H1 (cell line): ENCODE measurements around the gene ABTB1. TPM values are rescaled to one million over a fixed set of nuclear protein-coding genes. Genes with fewer than 3 reads are reported as not detected.

Experiments
- CTCF ChIA-PET: fragments of 300-600 bp; sonication (Branson Sonifier 250); formaldehyde crosslinking; loops from one replicate; lab custom pipeline; 2021; ENCODE audit not compliant: partially characterized antibody; lab: Charles Lee
- POLR2A ChIA-PET: fragments of 300-600 bp; sonication (Branson Sonifier 250); formaldehyde crosslinking; loops from one replicate; lab custom pipeline; 2021; ENCODE audit warnings: inconsistent platforms; ENCODE audit not compliant: partially characterized antibody; lab: Charles Lee
- DNase-seq, 2 experiments: peaks; one replicate each; pipeline versions ENCODE4 v3.0.0 to v3.0.0-alpha.2; 2010 to 2022; ENCODE audit warnings: low spot score in 2 of 2, low read depth in 1 of 2, mixed read lengths in 1 of 2
- FAIRE-seq: peaks from 2 replicates; lab custom pipeline; 2011; peaks lifted over from hg19 to GRCh38; lab: Jason Lieb, UNC
- H2AFZ ChIP-seq: 2 replicates; pipeline ENCODE4 v1.8.1; 2012; ENCODE audit warnings: low read length, inconsistent platforms
- H2AK5ac ChIP-seq: 2 replicates; pipeline ENCODE4 v1.6.1; 2013; ENCODE audit warnings: low read depth, low read length
- H2BK120ac ChIP-seq: replicated peaks from 2 replicates; pipeline ENCODE3; 2013; ENCODE audit warnings: low read depth, low read length, inconsistent platforms
- H2BK12ac ChIP-seq: 2 replicates; pipeline ENCODE4 v1.6.1; 2013; ENCODE audit warnings: low read depth, low read length
- H2BK15ac ChIP-seq: 2 replicates; pipeline ENCODE4 v1.6.1; 2013; ENCODE audit warnings: low read length
- H2BK20ac ChIP-seq: 2 replicates; pipeline ENCODE4 v1.6.1; 2013; ENCODE audit warnings: low read length
- H2BK5ac ChIP-seq: 2 replicates; pipeline ENCODE4 v1.6.1; 2013; ENCODE audit warnings: low read depth, low read length
- H3K14ac ChIP-seq: 2 replicates; pipeline ENCODE4 v1.6.1; 2013; ENCODE audit warnings: inconsistent platforms; ENCODE audit not compliant: insufficient read length
- H3K18ac ChIP-seq: 2 replicates; pipeline ENCODE4 v1.6.1; 2013; ENCODE audit warnings: low read length; ENCODE audit errors: extremely low read depth
- H3K23ac ChIP-seq: 2 replicates; pipeline ENCODE4 v1.6.1; 2013; ENCODE audit warnings: inconsistent platforms; ENCODE audit not compliant: insufficient read length
- H3K23me2 ChIP-seq: 2 replicates; pipeline ENCODE4 v1.6.1; 2013; ENCODE audit warnings: low read depth, low read length
- H3K27ac ChIP-seq: 2 replicates; pipeline ENCODE4 v1.6.1; 2011; ENCODE audit warnings: low read depth, low read length, inconsistent platforms
- H3K27me3 ChIP-seq, 4 experiments: replicated peaks in 1 of 4; 1 replicate in 1 of 4; 2 replicates in 3 of 4; pipeline versions ENCODE4 v1.6.1 to v1.8.1; 2011 to 2013; ENCODE audit warnings: low read length in 3 of 4, mild to moderate bottlenecking in 3 of 4, inconsistent platforms in 2 of 4, mixed read lengths in 2 of 4, moderate library complexity in 1 of 4; ENCODE audit not compliant: control insufficient read depth in 3 of 4, insufficient read depth in 3 of 4; ENCODE audit errors: extremely low read depth in 1 of 4
- H3K36me3 ChIP-seq, 4 experiments: 2 replicates each; pipeline versions ENCODE4 v1.6.1 to v1.8.1; 2011 to 2013; ENCODE audit warnings: mild to moderate bottlenecking in 4 of 4, low read length in 3 of 4, moderate library complexity in 2 of 4, control low read depth in 1 of 4, inconsistent platforms in 1 of 4; ENCODE audit not compliant: insufficient read depth in 4 of 4, control insufficient read depth in 2 of 4
- H3K4ac ChIP-seq: replicated peaks from 2 replicates; pipeline ENCODE3; 2013; ENCODE audit warnings: low read length, low read depth, mixed read lengths, inconsistent platforms; ENCODE audit not compliant: insufficient read length
- H3K4me1 ChIP-seq, 4 experiments: replicated peaks in 1 of 4; 1 replicate in 1 of 4; 2 replicates in 3 of 4; pipeline versions ENCODE4 v1.6.1 to v1.8.1; 2011 to 2013; ENCODE audit warnings: low read length in 3 of 4, inconsistent platforms in 2 of 4, mixed read lengths in 1 of 4; ENCODE audit not compliant: insufficient read depth in 4 of 4, control insufficient read depth in 3 of 4
- H3K4me2 ChIP-seq, 2 experiments: 2 replicates each; pipeline versions ENCODE4 v1.6.1 to v1.8.1; 2011 to 2013; ENCODE audit warnings: low read depth in 2 of 2, low read length in 2 of 2, control low read depth in 1 of 2, inconsistent platforms in 1 of 2, mild to moderate bottlenecking in 1 of 2; ENCODE audit not compliant: insufficient read depth in 1 of 2
- H3K4me3 ChIP-seq, 4 experiments: fragments of 200-600, 300-600 bp in 1 of 4; sonication (generic), shearing (Covaris generic), sonication (Bioruptor Twin) in 1 of 4; 2 replicates each; pipeline versions ENCODE4 v1.5.1 to v1.8.1; 2011 to 2016; ENCODE audit warnings: low read length in 4 of 4, low read depth in 3 of 4, control low read depth in 2 of 4, inconsistent platforms in 2 of 4, mild to moderate bottlenecking in 2 of 4, mixed read lengths in 1 of 4, moderate library complexity in 1 of 4; ENCODE audit not compliant: insufficient read depth in 2 of 4; ENCODE audit errors: extremely low read depth in 1 of 4
- H3K56ac ChIP-seq: replicated peaks from 2 replicates; pipeline ENCODE3; 2013; ENCODE audit warnings: low read depth, mild to moderate bottlenecking, mixed read lengths, low read length, inconsistent platforms; ENCODE audit not compliant: insufficient read length
- H3K79me1 ChIP-seq: 2 replicates; pipeline ENCODE4 v1.6.1; 2013; ENCODE audit warnings: low read depth, low read length, control low read depth
- H3K79me2 ChIP-seq, 2 experiments: 2 replicates each; pipeline versions ENCODE4 v1.6.1 to v1.8.1; 2012 to 2013; ENCODE audit warnings: low read length in 2 of 2, mild to moderate bottlenecking in 2 of 2, inconsistent platforms in 1 of 2; ENCODE audit not compliant: insufficient read depth in 2 of 2, control insufficient read depth in 1 of 2
- H3K9ac ChIP-seq, 4 experiments: replicated peaks in 1 of 4; 1 replicate in 1 of 4; 2 replicates in 3 of 4; pipeline versions ENCODE4 v1.6.1 to v1.8.1; 2011 to 2013; ENCODE audit warnings: low read depth in 3 of 4, low read length in 3 of 4, control low read depth in 2 of 4, mild to moderate bottlenecking in 2 of 4, moderate library complexity in 2 of 4, inconsistent platforms in 1 of 4; ENCODE audit errors: extremely low read depth in 1 of 4
- H3K9me3 ChIP-seq, 2 experiments: 2 replicates each; pipeline versions ENCODE4 v1.6.1 to v1.8.1; 2012 to 2013; ENCODE audit warnings: mild to moderate bottlenecking in 2 of 2, moderate library complexity in 2 of 2, control low read depth in 1 of 2, inconsistent platforms in 1 of 2, low read depth in 1 of 2, low read length in 1 of 2, mixed read lengths in 1 of 2; ENCODE audit not compliant: insufficient read depth in 2 of 2
- H4K20me1 ChIP-seq, 2 experiments: replicated peaks in 1 of 2; 2 replicates each; pipeline versions ENCODE3 to v1.8.1; 2011 to 2013; ENCODE audit warnings: inconsistent platforms in 2 of 2, low read length in 2 of 2, mild to moderate bottlenecking in 1 of 2; ENCODE audit not compliant: insufficient read depth in 2 of 2, control insufficient read depth in 1 of 2
- H4K5ac ChIP-seq: 2 replicates; pipeline ENCODE4 v1.6.1; 2013; ENCODE audit warnings: low read length, low read depth, mixed read lengths, inconsistent platforms; ENCODE audit not compliant: insufficient read length
- H4K8ac ChIP-seq: 2 replicates; pipeline ENCODE4 v1.8.0; 2013; ENCODE audit warnings: mild to moderate bottlenecking, moderate library complexity, low read length, inconsistent platforms; ENCODE audit not compliant: insufficient read depth; ENCODE audit errors: extremely low read depth
- H4K91ac ChIP-seq: replicated peaks from 2 replicates; pipeline ENCODE3; 2013; ENCODE audit warnings: low read length, mixed read lengths, inconsistent platforms; ENCODE audit not compliant: insufficient read length
- NANOG ChIP-seq: IDR thresholded peaks from 2 replicates; pipeline ENCODE4 v1.6.1; 2011; ENCODE audit warnings: low read length, low read depth, mild to moderate bottlenecking, inconsistent platforms; ENCODE audit not compliant: insufficient read depth, poor library complexity, severe bottlenecking
- POLR2AphosphoS5 ChIP-seq: IDR thresholded peaks from 2 replicates; pipeline ENCODE4 v1.6.1; 2011; ENCODE audit warnings: low read depth, low read length
- YY1 ChIP-seq: IDR thresholded peaks from 2 replicates; pipeline ENCODE4 v1.6.1; 2011; ENCODE audit warnings: low read depth, mild to moderate bottlenecking, low read length
- polyA plus RNA-seq, 7 experiments: library from polyadenylated mRNA; depleted of rRNA in 3 of 7; stranded (reverse) in 5 of 7; unstranded in 2 of 7; fragments of >200 nt in 5 of 7; fragments of 200-250 nt in 2 of 7; gene quantifications; 1 replicate in 5 of 7; 2 replicates in 1 of 7; 4 replicates in 1 of 7; pipeline versions ENCODE4 v1.2.1 to v1.2.3, GENCODE V29; 2011 to 2013; ENCODE audit warnings: missing spikeins in 2 of 7, mixed read lengths in 2 of 7
- total RNA-seq: library from RNA; stranded (reverse); fragmentation: NEBNext Ultra II Directional; extraction: Animal tissue kit (Norgen Biotek cat#: 25700); gene quantifications from 2 replicates; pipeline ENCODE4 v1.2.1, GENCODE V29; 2021

ABTB1 gene
- total and polyA plus RNA-seq, 2 of the 8 experiments (the other 6 are each of a cell fraction or from before 2014, with no cell fraction given): 7.1 to 9.4 TPM

GRCh38 chr3:127647845-127648204 is 24.9 kb upstream of the ABTB1 start:
- peaks cover 0 to 7% (median 2%) of the 10 kb centered on the region in 4 experiments; a peak in 3 of 7 replicates for H3K4me1 ChIP-seq
- H3K79me2 ChIP-seq: no peaks in the 10 kb centered on the region
- H3K27ac ChIP-seq: no peak overlapping the region
- no peak overlapping the region for H2BK15ac ChIP-seq
- ChIA-PET POLR2A (interaction anchor here (1.4 to 1.5 kb wide), 2 partner anchors 45 to 48 kb away, joined by 3 to 4 read pairs; no protein-coding TSS in a partner anchor), CTCF (interaction anchor here (0.6 to 10.2 kb wide), 8 partner anchors 15 to 309 kb away, joined by 3 to 104 read pairs (median 4); no protein-coding TSS in a partner anchor)
- H3K9ac ChIP-seq: no peak overlapping the region
- no peak overlapping the region for H2BK120ac ChIP-seq
- H2BK12ac ChIP-seq: no peak overlapping the region
- H3K14ac ChIP-seq: no peak overlapping the region
- no peaks in the 10 kb centered on the region for H3K27me3 ChIP-seq
- no peaks in the 10 kb centered on the region; the same call in 1 of the 2 replicates for H3K79me1 ChIP-seq
- H2BK20ac ChIP-seq: no peak overlapping the region
- H4K5ac ChIP-seq: no peak overlapping the region
- no peaks in the 10 kb centered on the region for H3K36me3 ChIP-seq
- no peak overlapping the region for H3K4ac ChIP-seq
- DNase-seq (no peak), FAIRE-seq (no peak)
- no peak overlapping the region for H3K56ac ChIP-seq
- H3K9me3 ChIP-seq: no peaks in the 10 kb centered on the region
- H3K23me2 ChIP-seq: no peaks in the 10 kb centered on the region
- H2AFZ ChIP-seq: no peak overlapping the region
- no peak overlapping the region for H4K91ac ChIP-seq
- no peak overlapping the region for H3K23ac ChIP-seq
- H3K4me2 ChIP-seq: no peak overlapping the region
- no peak overlapping the region for H2AK5ac ChIP-seq
- H3K18ac ChIP-seq: no peak overlapping the region
- no peak overlapping the region for H3K4me3 ChIP-seq
- peaks cover 0 to 4% of the 10 kb centered on the region in 2 experiments for H4K20me1 ChIP-seq
- H2BK5ac ChIP-seq: no peak overlapping the region
- no peak overlapping the region for H4K8ac ChIP-seq
- TF ChIP-seq NANOG (no peak), YY1 (no peak), POLR2AphosphoS5 (no peak)
